Esophagus squamous epithelium (tissue), 4 donors: ENCODE data around the gene C2orf78.

Source experiments
- POLR2A ChIP-seq, 4 donors: fragments of 450-650 bp; IDR thresholded peaks; one replicate each; pipeline ENCODE4 v1.6.1; 2017; ENCODE audit warnings: antibody characterized with exemption in 4 of 4, mild to moderate bottlenecking in 4 of 4, moderate library complexity in 3 of 4
- TF ChIP-seq, protein P1 (sequence below), 6 experiments: fragments of 450-650 bp in 4 of 6; fragments of 200-600 bp in 2 of 6; sonication (generic) in 2 of 6; IDR thresholded peaks; one replicate each; pipeline ENCODE4 v1.5.1; 2016 to 2019; ENCODE audit warnings: antibody characterized with exemption in 6 of 6, mild to moderate bottlenecking in 4 of 6, moderate library complexity in 4 of 6

DNA sequence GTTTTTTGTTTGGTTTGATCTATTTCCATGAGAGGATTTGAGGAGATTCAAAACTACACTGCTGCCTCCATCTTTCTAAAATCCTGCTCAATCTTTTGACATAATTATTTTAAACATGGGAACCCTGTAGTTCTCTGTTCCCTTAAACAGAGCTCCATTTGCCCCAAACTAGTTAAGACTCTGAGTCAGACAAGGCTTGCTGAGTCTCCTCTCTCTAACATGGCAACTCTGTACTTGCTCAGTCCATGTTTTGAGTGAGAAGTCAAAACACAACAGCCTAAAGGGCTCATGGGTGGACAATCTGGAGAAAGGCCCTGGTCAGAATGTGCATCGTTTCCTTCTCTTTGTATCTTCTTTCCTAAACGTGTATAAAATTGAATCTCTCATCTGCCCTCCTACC is 37.7 kb downstream of the C2orf78 start:
- TF ChIP-seq, protein P1, sequence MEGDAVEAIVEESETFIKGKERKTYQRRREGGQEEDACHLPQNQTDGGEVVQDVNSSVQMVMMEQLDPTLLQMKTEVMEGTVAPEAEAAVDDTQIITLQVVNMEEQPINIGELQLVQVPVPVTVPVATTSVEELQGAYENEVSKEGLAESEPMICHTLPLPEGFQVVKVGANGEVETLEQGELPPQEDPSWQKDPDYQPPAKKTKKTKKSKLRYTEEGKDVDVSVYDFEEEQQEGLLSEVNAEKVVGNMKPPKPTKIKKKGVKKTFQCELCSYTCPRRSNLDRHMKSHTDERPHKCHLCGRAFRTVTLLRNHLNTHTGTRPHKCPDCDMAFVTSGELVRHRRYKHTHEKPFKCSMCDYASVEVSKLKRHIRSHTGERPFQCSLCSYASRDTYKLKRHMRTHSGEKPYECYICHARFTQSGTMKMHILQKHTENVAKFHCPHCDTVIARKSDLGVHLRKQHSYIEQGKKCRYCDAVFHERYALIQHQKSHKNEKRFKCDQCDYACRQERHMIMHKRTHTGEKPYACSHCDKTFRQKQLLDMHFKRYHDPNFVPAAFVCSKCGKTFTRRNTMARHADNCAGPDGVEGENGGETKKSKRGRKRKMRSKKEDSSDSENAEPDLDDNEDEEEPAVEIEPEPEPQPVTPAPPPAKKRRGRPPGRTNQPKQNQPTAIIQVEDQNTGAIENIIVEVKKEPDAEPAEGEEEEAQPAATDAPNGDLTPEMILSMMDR (IDR thresholded peaks at IDR 0.05), result no peak
- TF ChIP-seq POLR2A (IDR thresholded peaks at IDR 0.05), result no peak
